IPS DF 4.7 (cell line): ENCODE results near the gene WDR5B.
"Not testable (repeated sequence)": the region's sequence is repeated elsewhere in the genome, so short reads cannot be mapped to it uniquely, and the experiment has no call there.

Experiments
- DNase-seq: peaks from one replicate; pipeline ENCODE4 v3.0.0-alpha.2; 2013; ENCODE audit warnings: low spot score; ENCODE audit errors: extremely low read depth

WDR5B gene

DNA sequence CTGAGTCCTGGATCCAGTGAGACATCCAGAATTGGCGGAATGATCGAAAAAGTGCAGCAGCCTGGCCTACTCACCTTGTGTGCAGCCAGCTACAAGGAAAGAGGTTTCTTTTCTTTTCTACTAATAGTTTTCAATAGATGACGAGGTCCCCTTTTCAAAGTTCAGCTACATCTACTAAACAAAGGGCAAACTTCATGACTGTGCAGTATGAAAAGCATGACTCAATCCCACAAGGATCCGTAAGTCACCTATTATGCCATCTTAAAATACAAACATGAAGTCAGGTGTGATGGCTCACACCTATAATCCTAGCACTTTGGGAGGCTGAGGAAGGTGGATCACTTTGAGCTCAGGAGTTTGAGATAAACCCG, 49.5 kb downstream of the WDR5B start:
- no peak for DNase-seq

- DNase-seq = not testable (repeated sequence)
These were observed 50.1 kb downstream of the WDR5B start for GRCh38 chr3:122365582-122366378.

DNA sequence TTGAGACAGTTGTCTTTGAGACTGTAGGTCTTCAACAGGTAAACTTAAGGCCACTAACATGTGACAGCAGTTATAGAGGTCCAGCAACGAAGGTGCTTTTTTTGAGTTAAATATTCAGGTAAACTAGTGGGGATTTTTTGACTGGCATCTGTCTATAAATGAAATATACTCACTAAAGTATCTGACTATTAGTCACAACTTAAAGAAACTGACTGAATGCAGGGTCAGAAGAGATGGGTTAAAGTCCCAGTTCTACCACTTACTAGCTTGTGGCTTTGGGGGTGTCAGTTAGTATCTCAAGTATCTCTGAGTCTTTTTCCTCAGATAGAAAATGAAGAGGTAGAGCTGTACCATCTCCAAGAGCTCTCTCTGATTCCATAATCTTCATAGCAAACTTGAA, 50.8 kb downstream of the WDR5B start:
- DNase-seq = no peak

DNA sequence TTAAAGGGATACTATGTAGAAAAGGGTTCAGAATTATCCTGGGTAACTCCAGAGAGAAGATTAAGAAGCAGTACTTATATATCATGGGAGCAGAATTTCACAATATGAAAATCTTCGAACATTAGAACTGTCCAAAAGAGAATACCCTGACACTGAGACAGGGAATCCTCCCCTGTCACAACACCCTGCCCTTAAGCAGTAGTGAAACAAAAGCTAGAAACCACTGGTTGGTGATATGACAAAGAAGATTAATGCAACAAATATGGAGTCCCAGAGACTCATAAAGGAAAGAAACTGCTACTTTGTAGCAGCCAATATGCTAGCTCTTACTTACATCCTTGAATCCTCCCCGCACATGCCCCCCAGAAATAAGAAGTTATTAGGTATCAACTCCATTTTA, 51.4 kb downstream of the WDR5B start:
- no peak for DNase-seq
